HepG2 (cell line): ENCODE measurements around the gene TOM1L1. TPM values are rescaled to one million over a fixed set of nuclear protein-coding genes. Genes with fewer than 3 reads are reported as not detected.

Experiments
- ADNP ChIP-seq: sonication (generic); formaldehyde crosslinking; IDR thresholded peaks from 2 replicates; pipeline ENCODE4 v1.4.0; 2020; ENCODE audit warnings: missing genetic modification reagents
- CCDC6 ChIP-seq: sonication (generic); formaldehyde crosslinking; IDR thresholded peaks from 2 replicates; pipeline ENCODE4 v1.8.1; 2022; ENCODE audit warnings: mild to moderate bottlenecking, missing genetic modification reagents, moderate library complexity
- EED ChIP-seq: sonication (generic); formaldehyde crosslinking; IDR thresholded peaks from 2 replicates; pipeline ENCODE4 v1.5.0; 2020; ENCODE audit warnings: mild to moderate bottlenecking, missing genetic modification reagents
- ISX ChIP-seq: sonication (generic); formaldehyde crosslinking; conservative IDR thresholded peaks from 2 replicates; pipeline ENCODE4 v1.5.0; 2020; ENCODE audit warnings: missing genetic modification reagents
- RBM39 ChIP-seq: fragments of 200-400 bp; formaldehyde crosslinking; IDR thresholded peaks from one replicate; pipeline ENCODE4 v1.6.1; 2018; ENCODE audit warnings: antibody characterized with exemption, mild to moderate bottlenecking, low read depth, low read length; ENCODE audit not compliant: poor library complexity, severe bottlenecking
- SAFB2 ChIP-seq: sonication (generic); formaldehyde crosslinking; IDR thresholded peaks from 2 replicates; pipeline ENCODE4 v1.5.1; 2020; ENCODE audit warnings: missing genetic modification reagents, low read depth, mild to moderate bottlenecking, borderline replicate concordance
- SUZ12 ChIP-seq: fragments of 150-350 bp; IDR thresholded peaks from 2 replicates; pipeline ENCODE4 v1.6.1; 2014; ENCODE audit warnings: low read depth, low read length
- USF2 ChIP-seq, 2 experiments: sonication (generic) in 1 of 2; formaldehyde crosslinking in 1 of 2; IDR thresholded peaks; 2 replicates each; pipeline versions ENCODE4 v1.5.1 to v1.6.1; 2011 to 2020; ENCODE audit warnings: borderline replicate concordance in 1 of 2, low read depth in 1 of 2, low read length in 1 of 2, mild to moderate bottlenecking in 1 of 2, missing genetic modification reagents in 1 of 2, moderate library complexity in 1 of 2
- ZFP36L2 ChIP-seq: sonication (generic); formaldehyde crosslinking; IDR thresholded peaks from 2 replicates; pipeline ENCODE4 v1.4.0; 2020; ENCODE audit warnings: missing genetic modification reagents
- ZMYM4 ChIP-seq: sonication (generic); formaldehyde crosslinking; IDR thresholded peaks from 2 replicates; pipeline ENCODE4 v1.8.1; 2023; ENCODE audit warnings: mild to moderate bottlenecking, missing genetic modification reagents
- ZNF260 ChIP-seq: sonication (generic); formaldehyde crosslinking; IDR thresholded peaks from 2 replicates; pipeline ENCODE4 v1.4.0; 2020; ENCODE audit warnings: missing genetic modification reagents, low read depth, mild to moderate bottlenecking, borderline replicate concordance
- ZNF282 ChIP-seq: fragments of 450-650 bp; IDR thresholded peaks from 2 replicates; pipeline ENCODE4 v1.6.1; 2018; ENCODE audit not compliant: partially characterized antibody
- ZNF550 ChIP-seq: sonication (generic); formaldehyde crosslinking; IDR thresholded peaks from 2 replicates; pipeline ENCODE4 v1.4.0; 2020; ENCODE audit warnings: mild to moderate bottlenecking, missing genetic modification reagents, borderline replicate concordance
- ZNF770 ChIP-seq: sonication (generic); formaldehyde crosslinking; IDR thresholded peaks from 2 replicates; pipeline ENCODE4 v1.5.0; 2020; ENCODE audit warnings: mild to moderate bottlenecking, missing genetic modification reagents
- ZNF883 ChIP-seq: sonication (generic); formaldehyde crosslinking; IDR thresholded peaks from 2 replicates; pipeline ENCODE4 v1.5.1; 2020; ENCODE audit warnings: mild to moderate bottlenecking, missing genetic modification reagents; ENCODE audit errors: not compliant biosample characterization
- polyA plus RNA-seq, 8 experiments: library from polyadenylated mRNA; depleted of rRNA in 3 of 8; stranded (reverse) in 7 of 8; unstranded in 1 of 8; fragments of >200 nt; fragmentation: Illumina TruSeq in 4 of 8; extraction: Trizol in 4 of 8; gene quantifications; 2 replicates each; pipeline versions ENCODE4 v1.2.1 to v1.2.3, GENCODE V29; 2011 to 2016; ENCODE audit warnings: low read depth in 4 of 8, missing spikeins in 1 of 8, mixed read lengths in 1 of 8; ENCODE audit not compliant: insufficient read depth in 1 of 8
- total RNA-seq, 5 experiments: library from RNA; depleted of rRNA; stranded (reverse); fragments of >200 nt; fragmentation: Illumina TruSeq; extraction: Trizol; gene quantifications; 2 replicates each; pipeline ENCODE4 v1.2.3, GENCODE V29; 2016; ENCODE audit warnings: low read depth in 1 of 5
- TF ChIP-seq, protein P1 (sequence below): sonication (generic); formaldehyde crosslinking; IDR thresholded peaks from 2 replicates; pipeline ENCODE4 v1.8.0; 2022; ENCODE audit warnings: mild to moderate bottlenecking, missing genetic modification reagents, borderline replicate concordance
- TF ChIP-seq, protein P2 (sequence below): IDR thresholded peaks from 2 replicates; pipeline ENCODE4 v1.6.1; 2016; ENCODE audit warnings: low read depth, missing genetic modification reagents, missing compliant biosample characterization

TOM1L1 gene
- total and polyA plus RNA-seq, 2 of the 13 experiments (the other 11 are each of a cell fraction or from before 2014, with no cell fraction given) = 45.3 to 51.3 TPM

DNA sequence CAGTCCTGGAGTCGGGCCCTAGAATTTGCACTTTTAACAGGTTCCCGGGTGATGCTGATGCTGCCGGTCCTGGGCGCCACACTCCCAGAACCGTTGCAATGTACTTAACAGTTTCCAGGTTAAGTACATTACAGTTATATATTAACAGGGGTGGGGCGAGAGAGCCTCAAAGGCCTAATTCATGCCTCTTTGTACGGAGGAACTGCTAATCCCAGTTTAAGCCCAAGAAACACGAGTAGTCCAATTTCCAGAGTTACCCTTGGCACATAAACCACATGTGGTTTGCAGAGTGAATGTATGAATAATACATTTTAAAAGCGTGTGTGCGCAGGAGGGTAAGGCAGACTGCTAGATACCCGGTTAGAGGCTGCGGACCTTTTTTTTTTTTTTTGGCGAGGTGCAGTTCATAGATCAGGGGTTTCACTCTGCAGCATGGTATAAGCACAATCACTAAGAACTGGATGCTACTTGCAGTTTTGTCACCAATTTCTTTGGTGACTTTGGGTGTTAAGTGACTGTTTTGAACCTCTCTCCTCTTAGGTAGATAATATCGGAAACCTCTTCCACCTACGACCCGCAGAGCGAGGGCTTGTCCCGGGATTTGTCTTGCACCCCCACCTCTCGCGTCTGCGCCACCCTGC, 67.1 kb downstream of the TOM1L1 start (continued):
- TF ChIP-seq USF2 (IDR thresholded peaks at IDR 0.05; ENCODE audit: low read depth, low read length) (no peak), USF2 (CRISPR knock-in tag; IDR thresholded peaks at IDR 0.05; ENCODE audit: borderline replicate concordance) (no peak), ZNF883 (CRISPR knock-in tag) (no peak), ZNF770 (CRISPR knock-in tag) (no peak), ZFP36L2 (CRISPR knock-in tag) (no peak), SUZ12 (no peak), CCDC6 (peak; percentile 59; the same call in 1 of the 2 replicates), ZNF282 (no peak), ZMYM4 (CRISPR knock-in tag) (no peak), ADNP (CRISPR knock-in tag) (no peak), ZNF260 (CRISPR knock-in tag) (no peak), ZNF550 (CRISPR knock-in tag) (no peak), SAFB2 (CRISPR knock-in tag) (no peak), ISX (CRISPR knock-in tag) (no peak), EED (CRISPR knock-in tag) (no peak), RBM39 (no peak)
- TF ChIP-seq, protein P1, sequence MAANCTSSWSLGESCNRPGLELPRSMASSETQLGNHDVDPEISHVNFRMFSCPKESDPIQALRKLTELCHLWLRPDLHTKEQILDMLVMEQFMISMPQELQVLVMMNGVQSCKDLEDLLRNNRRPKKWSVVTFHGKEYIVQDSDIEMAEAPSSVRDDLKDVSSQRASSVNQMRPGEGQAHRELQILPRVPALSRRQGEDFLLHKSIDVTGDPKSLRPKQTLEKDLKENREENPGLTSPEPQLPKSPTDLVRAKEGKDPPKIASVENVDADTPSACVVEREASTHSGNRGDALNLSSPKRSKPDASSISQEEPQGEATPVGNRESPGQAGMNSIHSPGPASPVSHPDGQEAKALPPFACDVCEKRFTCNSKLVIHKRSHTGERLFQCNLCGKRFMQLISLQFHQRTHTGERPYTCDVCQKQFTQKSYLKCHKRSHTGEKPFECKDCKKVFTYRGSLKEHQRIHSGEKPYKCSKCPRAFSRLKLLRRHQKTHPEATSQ (CRISPR knock-in tag) = no peak
- TF ChIP-seq, protein P2, sequence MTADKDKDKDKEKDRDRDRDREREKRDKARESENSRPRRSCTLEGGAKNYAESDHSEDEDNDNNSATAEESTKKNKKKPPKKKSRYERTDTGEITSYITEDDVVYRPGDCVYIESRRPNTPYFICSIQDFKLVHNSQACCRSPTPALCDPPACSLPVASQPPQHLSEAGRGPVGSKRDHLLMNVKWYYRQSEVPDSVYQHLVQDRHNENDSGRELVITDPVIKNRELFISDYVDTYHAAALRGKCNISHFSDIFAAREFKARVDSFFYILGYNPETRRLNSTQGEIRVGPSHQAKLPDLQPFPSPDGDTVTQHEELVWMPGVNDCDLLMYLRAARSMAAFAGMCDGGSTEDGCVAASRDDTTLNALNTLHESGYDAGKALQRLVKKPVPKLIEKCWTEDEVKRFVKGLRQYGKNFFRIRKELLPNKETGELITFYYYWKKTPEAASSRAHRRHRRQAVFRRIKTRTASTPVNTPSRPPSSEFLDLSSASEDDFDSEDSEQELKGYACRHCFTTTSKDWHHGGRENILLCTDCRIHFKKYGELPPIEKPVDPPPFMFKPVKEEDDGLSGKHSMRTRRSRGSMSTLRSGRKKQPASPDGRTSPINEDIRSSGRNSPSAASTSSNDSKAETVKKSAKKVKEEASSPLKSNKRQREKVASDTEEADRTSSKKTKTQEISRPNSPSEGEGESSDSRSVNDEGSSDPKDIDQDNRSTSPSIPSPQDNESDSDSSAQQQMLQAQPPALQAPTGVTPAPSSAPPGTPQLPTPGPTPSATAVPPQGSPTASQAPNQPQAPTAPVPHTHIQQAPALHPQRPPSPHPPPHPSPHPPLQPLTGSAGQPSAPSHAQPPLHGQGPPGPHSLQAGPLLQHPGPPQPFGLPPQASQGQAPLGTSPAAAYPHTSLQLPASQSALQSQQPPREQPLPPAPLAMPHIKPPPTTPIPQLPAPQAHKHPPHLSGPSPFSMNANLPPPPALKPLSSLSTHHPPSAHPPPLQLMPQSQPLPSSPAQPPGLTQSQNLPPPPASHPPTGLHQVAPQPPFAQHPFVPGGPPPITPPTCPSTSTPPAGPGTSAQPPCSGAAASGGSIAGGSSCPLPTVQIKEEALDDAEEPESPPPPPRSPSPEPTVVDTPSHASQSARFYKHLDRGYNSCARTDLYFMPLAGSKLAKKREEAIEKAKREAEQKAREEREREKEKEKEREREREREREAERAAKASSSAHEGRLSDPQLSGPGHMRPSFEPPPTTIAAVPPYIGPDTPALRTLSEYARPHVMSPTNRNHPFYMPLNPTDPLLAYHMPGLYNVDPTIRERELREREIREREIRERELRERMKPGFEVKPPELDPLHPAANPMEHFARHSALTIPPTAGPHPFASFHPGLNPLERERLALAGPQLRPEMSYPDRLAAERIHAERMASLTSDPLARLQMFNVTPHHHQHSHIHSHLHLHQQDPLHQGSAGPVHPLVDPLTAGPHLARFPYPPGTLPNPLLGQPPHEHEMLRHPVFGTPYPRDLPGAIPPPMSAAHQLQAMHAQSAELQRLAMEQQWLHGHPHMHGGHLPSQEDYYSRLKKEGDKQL = no peak
